Left ventricle myocardium inferior (tissue), 1 donor: ENCODE data around the gene AGTRAP. TPM values are rescaled to one million over a fixed set of nuclear protein-coding genes. Genes with fewer than 3 reads are reported as not detected.

Source experiments
- DNase-seq: peaks from one replicate; pipeline ENCODE4 v3.0.0-alpha.2; 2020
- H3K27ac ChIP-seq: fragments of 200-600 bp; replicated peaks from 2 replicates; pipeline ENCODE4 v1.8.0; 2021
- H3K27me3 ChIP-seq: fragments of 200-600 bp; 2 replicates; pipeline ENCODE4 v1.8.0; 2021; ENCODE audit warnings: low read depth
- H3K36me3 ChIP-seq: fragments of 200-600 bp; 2 replicates; pipeline ENCODE4 v1.8.0; 2021
- H3K4me1 ChIP-seq: fragments of 200-600 bp; 2 replicates; pipeline ENCODE4 v1.8.0; 2021
- H3K4me3 ChIP-seq: fragments of 200-600 bp; 2 replicates; pipeline ENCODE4 v1.8.0; 2021; ENCODE audit warnings: mild to moderate bottlenecking, moderate library complexity
- H3K9me3 ChIP-seq: fragments of 200-600 bp; replicated peaks from 2 replicates; pipeline ENCODE4 v1.8.0; 2021
- CTCF ChIP-seq: fragments of 200-600 bp; IDR thresholded peaks from 2 replicates; pipeline ENCODE4 v1.8.0; 2021; ENCODE audit warnings: antibody characterized with exemption, mild to moderate bottlenecking, borderline replicate concordance
- intact Hi-C: fragments of 100-400 bp; cut with micrococcal nuclease; formaldehyde crosslinking; loops from one replicate; pipeline ENCODE4 v1.11.0; 2022
- total RNA-seq: library from RNA; stranded (reverse); fragmentation: NEBNext Ultra II Directional; extraction: Animal tissue kit (Norgen Biotek cat#: 25700); gene quantifications from one replicate; pipeline ENCODE4 v1.2.1, GENCODE V29; 2021
- donor health status: DM: no; HTN: yes; CAD: no; lungs with severe emphysema.

AGTRAP gene
- total RNA-seq, 1 donor from 2014 or later: 16.6 TPM

- H3K27me3 ChIP-seq: no peaks in the 10 kb centered on the region
- H3K4me1 ChIP-seq: peaks cover 15% of the 10 kb centered on the region
- no peaks in the 10 kb centered on the region for H3K9me3 ChIP-seq
- intact Hi-C loops: no loop called here
- H3K4me3 ChIP-seq: no peak overlapping the region
- no peak for DNase-seq
- no peak for TF ChIP-seq CTCF
- peaks cover 39% of the 10 kb centered on the region for H3K36me3 ChIP-seq
- H3K27ac ChIP-seq: no peak overlapping the region
These were observed 14.1 kb downstream of the AGTRAP start for GRCh38 chr1:11749996-11750395.

- peaks cover 14% of the 10 kb centered on the region for H3K4me1 ChIP-seq
- H3K27ac ChIP-seq: no peak overlapping the region
- H3K9me3 ChIP-seq: no peaks in the 10 kb centered on the region
- peaks cover 30% of the 10 kb centered on the region for H3K36me3 ChIP-seq
- no peak for DNase-seq
- no peak overlapping the region for H3K4me3 ChIP-seq
- H3K27me3 ChIP-seq: no peaks in the 10 kb centered on the region
- no peak for TF ChIP-seq CTCF
- intact Hi-C loops: no loop called here
These were observed 15.2 kb downstream of the AGTRAP start for GRCh38 chr1:11751087-11751486.

- DNase-seq: no peak
These were observed 16.6 kb downstream of the AGTRAP start for GRCh38 chr1:11752359-11753088.

GRCh38 chr1:11753555-11754208 is 17.7 kb downstream of the AGTRAP start:
- no peak overlapping the region for H3K27ac ChIP-seq
- H3K27me3 ChIP-seq: no peaks in the 10 kb centered on the region
- DNase-seq: no peak
- peaks cover 22% of the 10 kb centered on the region for H3K36me3 ChIP-seq
- no peaks in the 10 kb centered on the region for H3K9me3 ChIP-seq
- no peaks in the 10 kb centered on the region for H3K4me1 ChIP-seq
- no peak for TF ChIP-seq CTCF
- H3K4me3 ChIP-seq: no peak overlapping the region
- intact Hi-C loops: no loop called here

More at GRCh38 chr1:11752359-11753088, 16.6 kb downstream of the AGTRAP start:
- intact Hi-C loops: no loop called here
- Histone ChIP-seq H3K36me3 (peaks cover 25% of the 10 kb centered on the region), H3K4me1 (no peaks in the 10 kb centered on the region), H3K9me3 (no peaks in the 10 kb centered on the region), H3K27me3 (no peaks in the 10 kb centered on the region), H3K4me3 (no peak overlapping the region), H3K27ac (no peak overlapping the region)
- no peak for TF ChIP-seq CTCF

- Histone ChIP-seq H3K27ac (no peak overlapping the region), H3K27me3 (peaks cover 22% of the 10 kb centered on the region), H3K36me3 (no peaks in the 10 kb centered on the region), H3K4me1 (peaks cover 5% of the 10 kb centered on the region), H3K9me3 (no peaks in the 10 kb centered on the region), H3K4me3 (no peak overlapping the region)
- no peak for TF ChIP-seq CTCF
- intact Hi-C loops: no loop called here
- no peak for DNase-seq
These were observed 21.1 kb downstream of the AGTRAP start for GRCh38 chr1:11757047-11757446.
